ENCODE measurements around the gene SEPTIN5. TPM values are rescaled to one million over a fixed set of nuclear protein-coding genes. Genes with fewer than 3 reads are reported as not detected.

The SEPTIN5 gene
- total RNA-seq: 10 to 100 TPM; 21.9 to 51.1 (median 26.4) TPM

- Histone ChIP-seq H3K4me3 (peak within 1 kb of the TSS; percentile 55 to 71), H3K27me3 (peaks cover 32% of the 10 kb centered on the region), H3K4me1 (peaks cover 0 to 56% (median 27%) of the 10 kb centered on the region in 3 donors), H3K27ac (peak within 1 kb of the TSS in 2 of 4 donors; percentile 39 to 75), H3K9me3 (no peaks in the 10 kb centered on the region), H3K36me3 (no peaks in the 10 kb centered on the region)
- TF ChIP-seq POLR2A (IDR thresholded peaks at IDR 0.05) (no peak), POLR2AphosphoS5 (IDR thresholded peaks at IDR 0.05) (no peak), EP300 (IDR thresholded peaks at IDR 0.05) (no peak)
- TF ChIP-seq, protein P1, sequence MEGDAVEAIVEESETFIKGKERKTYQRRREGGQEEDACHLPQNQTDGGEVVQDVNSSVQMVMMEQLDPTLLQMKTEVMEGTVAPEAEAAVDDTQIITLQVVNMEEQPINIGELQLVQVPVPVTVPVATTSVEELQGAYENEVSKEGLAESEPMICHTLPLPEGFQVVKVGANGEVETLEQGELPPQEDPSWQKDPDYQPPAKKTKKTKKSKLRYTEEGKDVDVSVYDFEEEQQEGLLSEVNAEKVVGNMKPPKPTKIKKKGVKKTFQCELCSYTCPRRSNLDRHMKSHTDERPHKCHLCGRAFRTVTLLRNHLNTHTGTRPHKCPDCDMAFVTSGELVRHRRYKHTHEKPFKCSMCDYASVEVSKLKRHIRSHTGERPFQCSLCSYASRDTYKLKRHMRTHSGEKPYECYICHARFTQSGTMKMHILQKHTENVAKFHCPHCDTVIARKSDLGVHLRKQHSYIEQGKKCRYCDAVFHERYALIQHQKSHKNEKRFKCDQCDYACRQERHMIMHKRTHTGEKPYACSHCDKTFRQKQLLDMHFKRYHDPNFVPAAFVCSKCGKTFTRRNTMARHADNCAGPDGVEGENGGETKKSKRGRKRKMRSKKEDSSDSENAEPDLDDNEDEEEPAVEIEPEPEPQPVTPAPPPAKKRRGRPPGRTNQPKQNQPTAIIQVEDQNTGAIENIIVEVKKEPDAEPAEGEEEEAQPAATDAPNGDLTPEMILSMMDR (IDR thresholded peaks at IDR 0.05): no peak
- peak; percentile 23 for ATAC-seq
- no CpG with 5 or more reads among the region's 106 CpGs for WGBS, 2 donors (ENCODE audit: low coverage in 1 of 2)
These were observed at the start of gene SEPTIN5 for GRCh38 chr22:19714312-19715187. Gene SEPTIN5 (plus strand): TSS chr22:19714503. CDS start chr22:19714589, 86 bp downstream.

- ATAC-seq: no peak
- 88 to 90% methylated on average over 9 to 16 of the region's 19 CpGs for WGBS, 2 donors (ENCODE audit: low coverage in 1 of 2)
- peaks cover 20% of the 10 kb centered on the region for H3K27me3 ChIP-seq
- H3K9me3 ChIP-seq: no peaks in the 10 kb centered on the region
- H3K27ac ChIP-seq: no peak overlapping the region
- peaks cover 0 to 17% (median 6%) of the 10 kb centered on the region in 3 donors for H3K4me1 ChIP-seq
- TF ChIP-seq EP300 (IDR thresholded peaks at IDR 0.05) (no peak), POLR2AphosphoS5 (IDR thresholded peaks at IDR 0.05) (no peak), POLR2A (IDR thresholded peaks at IDR 0.05) (no peak)
- TF ChIP-seq, protein P1 (IDR thresholded peaks at IDR 0.05): no peak
- no peak overlapping the region for H3K4me3 ChIP-seq
- H3K36me3 ChIP-seq: no peaks in the 10 kb centered on the region
These were observed 49.1 kb upstream of the SEPTIN5 start for GRCh38 chr22:19664951-19665783.

DNA sequence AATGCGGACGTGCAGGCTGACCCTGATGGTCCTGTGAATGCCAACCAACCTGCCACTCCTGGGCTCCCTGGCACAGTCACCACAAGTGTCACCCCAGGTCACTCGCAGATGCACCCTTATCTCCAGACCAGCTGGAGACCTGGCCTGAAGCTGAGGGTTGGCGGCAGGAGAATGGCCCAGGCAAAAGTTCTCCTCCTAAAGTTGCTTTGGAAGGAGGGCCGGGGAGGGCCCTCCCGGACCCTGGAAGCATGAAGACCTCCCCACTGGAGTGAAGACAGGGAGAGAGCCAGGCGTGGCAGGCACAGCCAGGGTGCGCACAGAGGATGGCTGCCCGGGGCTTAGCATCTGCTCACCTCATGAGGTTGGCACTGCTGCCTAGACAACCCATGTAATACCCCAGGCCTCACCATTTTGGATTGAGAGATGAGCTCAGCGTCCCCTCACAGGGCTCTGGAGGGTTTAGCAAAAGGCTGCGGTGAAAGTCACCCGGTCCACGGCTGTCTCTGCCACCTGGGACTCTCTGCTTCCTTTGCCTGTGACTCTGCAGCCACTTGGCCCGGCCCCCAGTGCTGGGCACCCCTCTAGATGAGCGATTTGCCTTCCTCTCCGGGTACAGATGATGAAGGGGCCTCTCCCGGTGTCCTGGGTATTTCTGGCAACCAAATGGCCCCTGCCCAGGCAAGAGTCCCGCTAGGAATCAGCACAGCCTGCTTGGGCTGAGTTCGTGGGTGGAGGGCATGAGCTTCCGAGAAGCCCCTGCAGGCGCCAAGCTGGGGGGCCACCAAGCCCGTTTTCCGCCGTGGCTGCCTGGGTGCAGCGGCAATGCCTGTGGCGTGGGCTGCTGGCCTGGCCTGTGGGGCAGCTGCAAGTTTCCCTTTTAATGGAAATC, 48.3 kb upstream of the SEPTIN5 start:
- Histone ChIP-seq H3K9me3 (no peaks in the 10 kb centered on the region), H3K4me3 (no peak overlapping the region), H3K27ac (no peak overlapping the region), H3K27me3 (peaks cover 20% of the 10 kb centered on the region), H3K4me1 (peaks cover 0 to 17% (median 6%) of the 10 kb centered on the region in 3 donors), H3K36me3 (no peaks in the 10 kb centered on the region)
- TF ChIP-seq POLR2AphosphoS5 (IDR thresholded peaks at IDR 0.05) (no peak), EP300 (IDR thresholded peaks at IDR 0.05) (no peak), POLR2A (IDR thresholded peaks at IDR 0.05) (no peak)
- TF ChIP-seq, protein P1 (IDR thresholded peaks at IDR 0.05): no peak
- ATAC-seq: no peak
- 82% methylated on average over 5 of the region's 26 CpGs; no CpG with 5 or more reads in 1 of the 2 donors for WGBS, 2 donors (ENCODE audit: low coverage in 1 of 2)

GRCh38 chr22:19666673-19667593, 47.4 kb upstream of the SEPTIN5 start:
- TF ChIP-seq POLR2AphosphoS5 (IDR thresholded peaks at IDR 0.05) (no peak), POLR2A (IDR thresholded peaks at IDR 0.05) (no peak), EP300 (IDR thresholded peaks at IDR 0.05) (no peak)
- TF ChIP-seq, protein P1 (IDR thresholded peaks at IDR 0.05): no peak
- H3K27me3 ChIP-seq: peaks cover 20% of the 10 kb centered on the region
- no peak overlapping the region for H3K4me3 ChIP-seq
- H3K4me1 ChIP-seq: peaks cover 0 to 17% (median 6%) of the 10 kb centered on the region in 3 donors
- H3K9me3 ChIP-seq: no peaks in the 10 kb centered on the region
- ATAC-seq: no peak
- 45 to 65% methylated on average over 5 to 19 of the region's 21 CpGs for WGBS, 2 donors (ENCODE audit: low coverage in 1 of 2)
- no peaks in the 10 kb centered on the region for H3K36me3 ChIP-seq
- no peak overlapping the region for H3K27ac ChIP-seq

All from gastroesophageal sphincter (tissue), 4 donors.